Lower leg skin (tissue), 3 donors: ENCODE measurements around the gene ATP8A2.

Experiments
- POLR2A ChIP-seq, 2 donors: fragments of 450-650 bp; IDR thresholded peaks; one replicate each; pipeline ENCODE4 v1.6.1; 2016 to 2017; ENCODE audit warnings: antibody characterized with exemption in 2 of 2, mild to moderate bottlenecking in 1 of 2, moderate library complexity in 1 of 2
- TF ChIP-seq, protein P1 (sequence below), 3 donors: fragments of 450-650 bp; IDR thresholded peaks; one replicate each; pipeline ENCODE4 v1.5.1; 2016; ENCODE audit warnings: antibody characterized with exemption in 3 of 3, mild to moderate bottlenecking in 3 of 3, moderate library complexity in 2 of 3

- no peak for TF ChIP-seq POLR2A (IDR thresholded peaks at IDR 0.05)
- TF ChIP-seq, protein P1, sequence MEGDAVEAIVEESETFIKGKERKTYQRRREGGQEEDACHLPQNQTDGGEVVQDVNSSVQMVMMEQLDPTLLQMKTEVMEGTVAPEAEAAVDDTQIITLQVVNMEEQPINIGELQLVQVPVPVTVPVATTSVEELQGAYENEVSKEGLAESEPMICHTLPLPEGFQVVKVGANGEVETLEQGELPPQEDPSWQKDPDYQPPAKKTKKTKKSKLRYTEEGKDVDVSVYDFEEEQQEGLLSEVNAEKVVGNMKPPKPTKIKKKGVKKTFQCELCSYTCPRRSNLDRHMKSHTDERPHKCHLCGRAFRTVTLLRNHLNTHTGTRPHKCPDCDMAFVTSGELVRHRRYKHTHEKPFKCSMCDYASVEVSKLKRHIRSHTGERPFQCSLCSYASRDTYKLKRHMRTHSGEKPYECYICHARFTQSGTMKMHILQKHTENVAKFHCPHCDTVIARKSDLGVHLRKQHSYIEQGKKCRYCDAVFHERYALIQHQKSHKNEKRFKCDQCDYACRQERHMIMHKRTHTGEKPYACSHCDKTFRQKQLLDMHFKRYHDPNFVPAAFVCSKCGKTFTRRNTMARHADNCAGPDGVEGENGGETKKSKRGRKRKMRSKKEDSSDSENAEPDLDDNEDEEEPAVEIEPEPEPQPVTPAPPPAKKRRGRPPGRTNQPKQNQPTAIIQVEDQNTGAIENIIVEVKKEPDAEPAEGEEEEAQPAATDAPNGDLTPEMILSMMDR (IDR thresholded peaks at IDR 0.05), result no peak
These were observed 102.1 kb downstream of the ATP8A2 start for GRCh38 chr13:25473864-25474263.
